A549 treated with AZD2906 at 1 μM for 4 hours (cell line): ENCODE measurements around the gene NLGN4X. TPM values are rescaled to one million over a fixed set of nuclear protein-coding genes. Genes with fewer than 3 reads are reported as not detected.

Source experiments
- total RNA-seq: library from RNA; stranded (reverse); fragments of 200-300 nt; extraction: Qiagen RNA extraction; gene quantifications from 5 replicates; pipeline ENCODE4 v1.2.3, GENCODE V29; 2022

NLGN4X gene
- 0.02 to 0.03 TPM (median 0.03 TPM) in 3 of 5 replicates, not detected in the others for total RNA-seq

DNA sequence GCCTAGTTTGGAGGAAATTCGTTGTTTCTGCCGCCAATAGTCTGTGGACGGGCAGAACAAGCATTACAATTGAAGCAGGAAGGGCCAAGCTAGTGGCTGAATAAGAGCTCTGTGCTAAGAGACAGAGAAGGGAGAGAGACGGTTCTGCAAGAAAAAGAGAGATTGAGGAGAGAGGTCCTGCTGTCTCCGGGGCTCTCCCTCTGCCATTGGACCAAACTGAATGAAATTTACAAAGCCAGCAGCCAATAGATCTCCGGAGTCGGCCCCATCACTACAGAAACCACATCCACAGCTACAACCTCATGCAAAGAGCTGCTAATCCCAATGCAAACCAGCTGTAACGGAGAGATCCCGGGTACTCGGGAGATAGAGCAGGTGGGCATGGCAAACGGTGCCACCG, at the start of gene NLGN4X:
NLGN4X (minus strand) TSS at position 148 of the 400 bp plus-strand sequence. CDS start 77,401 bp downstream, outside the sequence.

